ENCODE measurements around the gene ABAT.
A peak's percentile ranks its signal among the peaks of the same experiment; 100 is the strongest.
"Not testable (repeated sequence)": the region's sequence is repeated elsewhere in the genome, so short reads cannot be mapped to it uniquely, and the experiment has no call there.

Gene ABAT

DNA sequence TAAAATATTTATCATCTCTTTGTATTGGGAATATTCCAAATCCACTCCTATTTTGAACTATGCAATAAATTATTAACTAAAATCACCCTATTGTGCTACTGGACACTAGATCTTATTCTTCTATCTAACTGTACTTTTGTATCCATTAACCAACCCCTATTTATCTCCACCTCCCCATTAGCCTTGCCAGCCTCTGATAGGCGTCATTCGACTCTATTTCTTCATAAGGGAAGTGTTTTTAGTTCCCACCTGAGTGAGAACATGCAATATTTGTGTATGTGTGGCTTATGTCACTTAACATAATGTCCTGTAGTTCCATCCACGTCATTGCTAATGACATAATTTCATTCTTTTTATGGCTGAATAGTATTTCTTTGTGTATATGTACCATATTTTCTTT, 99.1 kb downstream of the ABAT start:
- no peaks in the 10 kb centered on the region for H3K36me3 ChIP-seq (ENCODE audit: insufficient read depth, low read length)
- H3K9me3 ChIP-seq (ENCODE audit: control insufficient read depth, insufficient read depth, low read length) = no peaks in the 10 kb centered on the region

DNA sequence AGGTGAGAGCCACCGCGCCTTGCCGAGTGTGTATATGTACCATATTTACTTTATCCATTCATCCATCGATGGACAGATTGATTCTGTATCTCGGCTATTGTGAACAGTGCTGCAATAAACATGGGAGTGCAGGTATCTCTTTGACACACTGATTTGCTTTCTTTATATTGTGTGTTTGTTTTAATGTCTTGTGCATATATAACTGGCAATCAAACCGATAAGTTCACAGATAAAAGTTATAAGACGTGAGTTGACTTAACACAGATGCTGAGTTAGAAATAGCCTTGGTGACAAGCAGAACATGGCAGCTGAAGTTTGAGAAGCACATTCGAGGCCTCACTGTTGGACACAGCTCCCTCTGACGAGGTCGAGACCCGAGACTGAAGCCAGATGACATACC, 99.8 kb downstream of the ABAT start:
- H3K36me3 ChIP-seq (ENCODE audit: insufficient read depth, low read length) = no peaks in the 10 kb centered on the region
- H3K9me3 ChIP-seq (ENCODE audit: control insufficient read depth, insufficient read depth, low read length) = no peaks in the 10 kb centered on the region
- no peak overlapping the region for H3K9ac ChIP-seq (ENCODE audit: low read depth, low read length)
- peaks cover 6% of the 10 kb centered on the region; the same call in 1 of the 2 replicates for H3K4me1 ChIP-seq (ENCODE audit: insufficient read depth, low read length)

More for the DNA sequence above, 99.1 kb downstream of the ABAT start:
- Histone ChIP-seq H3K4me1 (ENCODE audit: insufficient read depth, low read length) (peaks cover 6% of the 10 kb centered on the region; the same call in 1 of the 2 replicates), H3K9ac (ENCODE audit: low read depth, low read length) (no peak overlapping the region)

DNA sequence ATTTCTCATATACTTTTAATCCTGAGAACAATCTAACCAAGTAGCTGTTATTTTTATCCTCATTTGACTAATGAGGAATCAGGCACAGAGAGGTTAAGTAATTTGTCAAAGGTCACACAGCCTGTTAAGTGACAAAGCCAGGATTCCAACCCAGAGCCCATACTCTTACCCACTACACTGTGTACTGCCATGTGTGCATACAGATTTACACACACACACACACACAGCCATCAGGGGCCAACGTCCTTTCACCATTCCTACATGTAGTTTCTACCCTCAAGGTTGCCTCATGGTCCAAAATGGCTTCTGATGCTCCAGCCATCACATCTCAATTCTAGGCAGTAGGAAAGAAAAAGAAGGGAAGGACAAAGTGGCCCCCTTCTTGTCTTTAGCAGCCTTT, 100.9 kb downstream of the ABAT start:
- Histone ChIP-seq H3K9ac (ENCODE audit: low read depth, low read length) (no peak overlapping the region), H3K36me3 (ENCODE audit: insufficient read depth, low read length) (no peaks in the 10 kb centered on the region), H3K4me1 (ENCODE audit: insufficient read depth, low read length) (peaks cover 6% of the 10 kb centered on the region; the same call in 1 of the 2 replicates), H3K9me3 (ENCODE audit: control insufficient read depth, insufficient read depth, low read length) (no peaks in the 10 kb centered on the region)

DNA sequence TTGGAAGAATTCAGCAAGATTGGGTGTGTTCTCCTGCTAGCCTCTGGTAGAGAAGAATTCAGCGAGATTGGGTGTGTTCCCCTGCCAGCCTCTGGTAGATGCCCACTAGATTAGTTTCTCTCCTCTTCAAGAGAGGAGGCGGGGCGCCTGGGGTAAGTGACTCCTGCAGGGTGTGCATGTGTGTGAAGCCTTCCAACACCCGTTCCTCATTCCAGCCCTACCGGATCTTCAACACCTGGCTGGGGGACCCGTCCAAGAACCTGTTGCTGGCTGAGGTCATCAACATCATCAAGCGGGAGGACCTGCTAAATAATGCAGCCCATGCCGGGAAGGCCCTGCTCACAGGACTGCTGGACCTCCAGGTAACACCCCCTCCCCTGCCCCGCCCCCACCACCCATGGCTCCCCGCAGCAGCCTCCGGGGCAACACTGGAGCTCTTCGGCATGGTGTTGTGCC, 101.7 kb downstream of the ABAT start:
- H3K4me1 ChIP-seq (ENCODE audit: insufficient read depth, low read length) = peaks cover 6% of the 10 kb centered on the region; the same call in 1 of the 2 replicates
- H3K9ac ChIP-seq (ENCODE audit: low read depth, low read length) = no peak overlapping the region
- no peaks in the 10 kb centered on the region for H3K9me3 ChIP-seq (ENCODE audit: control insufficient read depth, insufficient read depth, low read length)
- no peaks in the 10 kb centered on the region for H3K36me3 ChIP-seq (ENCODE audit: insufficient read depth, low read length)

DNA sequence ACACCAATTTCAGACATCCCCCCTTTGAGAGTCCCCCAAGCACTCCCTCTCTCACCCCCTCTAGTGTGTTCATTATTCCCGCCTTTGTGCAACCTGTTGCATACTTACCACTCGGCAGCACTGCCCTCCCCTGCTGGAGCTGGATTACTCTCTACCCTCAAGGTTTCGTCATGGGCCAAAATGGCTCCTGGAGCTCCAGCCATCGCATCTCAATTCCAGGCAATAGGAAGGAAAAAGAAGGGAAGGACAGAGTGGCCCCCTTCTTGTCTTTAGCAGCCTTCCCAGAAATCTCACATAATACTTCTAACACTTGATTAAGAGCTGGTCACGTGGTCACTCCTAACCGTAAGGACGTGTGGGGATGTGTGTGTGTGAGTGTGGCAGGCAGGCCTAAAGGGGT, 102.8 kb downstream of the ABAT start:
- H3K9me3 ChIP-seq (ENCODE audit: control insufficient read depth, insufficient read depth, low read length) = no peaks in the 10 kb centered on the region
- no peaks in the 10 kb centered on the region for H3K36me3 ChIP-seq (ENCODE audit: insufficient read depth, low read length)
- no peak overlapping the region for H3K9ac ChIP-seq (ENCODE audit: low read depth, low read length)
- peaks cover 6% of the 10 kb centered on the region; the same call in 1 of the 2 replicates for H3K4me1 ChIP-seq (ENCODE audit: insufficient read depth, low read length)

DNA sequence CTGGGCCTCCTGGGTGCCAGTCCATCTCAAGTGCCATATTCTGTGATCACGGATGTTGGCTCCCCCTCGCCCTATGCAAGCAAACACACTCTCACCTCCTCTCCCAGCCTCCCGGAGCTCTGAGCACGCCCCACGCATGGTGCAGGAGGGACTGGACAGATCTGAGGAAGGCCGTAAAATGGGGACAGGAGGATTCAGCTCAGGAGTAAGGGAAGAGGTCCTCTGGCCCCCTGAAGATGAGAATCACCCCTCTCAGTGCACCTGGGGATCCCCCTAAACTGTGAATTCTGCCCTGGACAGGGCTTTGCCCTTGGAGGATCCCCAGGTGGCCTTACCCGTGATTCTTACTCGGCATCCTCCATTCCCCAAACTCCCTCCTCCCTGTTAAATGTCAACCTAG, 107.4 kb downstream of the ABAT start:
- Histone ChIP-seq H3K4me1 (ENCODE audit: insufficient read depth, low read length) (no peaks in the 10 kb centered on the region), H3K36me3 (ENCODE audit: insufficient read depth, low read length) (no peaks in the 10 kb centered on the region), H3K9ac (ENCODE audit: low read depth, low read length) (no peak overlapping the region), H3K9me3 (ENCODE audit: control insufficient read depth, insufficient read depth, low read length) (no peaks in the 10 kb centered on the region)

DNA sequence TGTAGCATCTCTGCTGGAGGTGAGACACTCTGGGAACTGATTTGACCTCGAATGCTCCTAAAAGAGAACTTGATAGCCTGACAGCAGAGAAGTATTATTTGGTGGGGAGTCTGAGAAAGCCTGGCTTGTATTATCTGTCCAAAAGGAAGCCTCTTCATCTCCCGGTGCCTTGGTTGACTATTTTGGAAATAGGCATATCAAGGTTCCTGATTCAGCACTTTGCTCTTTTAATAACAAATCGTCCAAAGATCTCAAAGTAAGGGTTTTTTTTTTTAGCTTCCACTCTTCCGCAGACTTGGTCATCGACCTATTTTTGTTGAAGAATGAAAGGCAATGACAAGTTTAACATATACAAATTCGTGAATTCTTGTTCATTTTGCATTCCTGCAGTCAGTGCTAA, 108.3 kb downstream of the ABAT start:
- Histone ChIP-seq H3K4me1 (ENCODE audit: insufficient read depth, low read length) (no peaks in the 10 kb centered on the region), H3K9me3 (ENCODE audit: control insufficient read depth, insufficient read depth, low read length) (no peaks in the 10 kb centered on the region), H3K9ac (ENCODE audit: low read depth, low read length) (no peak overlapping the region), H3K36me3 (ENCODE audit: insufficient read depth, low read length) (no peaks in the 10 kb centered on the region)

DNA sequence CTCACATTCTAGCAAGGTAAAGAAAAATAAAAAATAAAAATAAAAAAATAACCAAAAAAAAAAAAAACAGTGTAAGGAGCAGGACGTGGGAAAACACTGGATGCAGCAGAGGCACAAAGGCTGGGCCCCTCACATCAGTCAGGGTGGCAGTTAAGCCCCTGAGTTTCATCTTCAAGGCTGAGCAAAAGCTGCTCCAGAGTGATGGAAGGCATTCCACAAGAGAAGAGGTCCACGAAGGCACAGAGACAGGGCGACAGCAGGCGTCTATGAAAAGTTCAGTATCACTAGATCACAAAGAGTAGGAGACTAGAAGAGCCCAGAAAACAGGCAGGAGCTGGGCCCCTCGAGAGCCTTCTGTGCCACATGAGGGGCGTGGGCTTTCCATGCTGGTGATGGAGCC, 111.0 kb downstream of the ABAT start:
- H3K9me3 ChIP-seq (ENCODE audit: control insufficient read depth, insufficient read depth, low read length) = no peaks in the 10 kb centered on the region
- no peaks in the 10 kb centered on the region for H3K36me3 ChIP-seq (ENCODE audit: insufficient read depth, low read length)
- no peaks in the 10 kb centered on the region for H3K4me1 ChIP-seq (ENCODE audit: insufficient read depth, low read length)
- H3K9ac ChIP-seq (ENCODE audit: low read depth, low read length) = no peak overlapping the region

DNA sequence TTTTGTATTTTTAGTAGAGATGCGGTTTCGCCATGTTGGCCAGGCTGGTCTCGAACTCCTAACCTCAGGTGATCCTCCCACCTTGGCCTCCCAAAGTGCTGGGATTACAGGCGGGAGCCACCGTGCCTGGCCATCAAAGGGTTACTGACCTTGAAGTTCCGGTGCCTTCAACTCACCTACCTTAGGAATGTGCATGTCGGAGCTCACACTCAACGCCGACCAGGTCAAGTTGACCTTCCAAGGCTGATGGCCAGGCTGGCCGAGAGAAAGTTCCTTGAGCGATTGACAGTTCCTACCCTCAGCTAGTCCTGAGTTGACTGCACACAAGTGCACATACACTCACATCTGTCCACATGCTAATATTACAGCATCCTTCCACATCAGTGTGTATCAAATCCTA, 111.9 kb downstream of the ABAT start:
- H3K9ac ChIP-seq (ENCODE audit: low read depth, low read length); H3K9me3 ChIP-seq (ENCODE audit: control insufficient read depth, insufficient read depth, low read length); H3K36me3 ChIP-seq (ENCODE audit: insufficient read depth, low read length); H3K4me1 ChIP-seq (ENCODE audit: insufficient read depth, low read length): not testable (repeated sequence)

DNA sequence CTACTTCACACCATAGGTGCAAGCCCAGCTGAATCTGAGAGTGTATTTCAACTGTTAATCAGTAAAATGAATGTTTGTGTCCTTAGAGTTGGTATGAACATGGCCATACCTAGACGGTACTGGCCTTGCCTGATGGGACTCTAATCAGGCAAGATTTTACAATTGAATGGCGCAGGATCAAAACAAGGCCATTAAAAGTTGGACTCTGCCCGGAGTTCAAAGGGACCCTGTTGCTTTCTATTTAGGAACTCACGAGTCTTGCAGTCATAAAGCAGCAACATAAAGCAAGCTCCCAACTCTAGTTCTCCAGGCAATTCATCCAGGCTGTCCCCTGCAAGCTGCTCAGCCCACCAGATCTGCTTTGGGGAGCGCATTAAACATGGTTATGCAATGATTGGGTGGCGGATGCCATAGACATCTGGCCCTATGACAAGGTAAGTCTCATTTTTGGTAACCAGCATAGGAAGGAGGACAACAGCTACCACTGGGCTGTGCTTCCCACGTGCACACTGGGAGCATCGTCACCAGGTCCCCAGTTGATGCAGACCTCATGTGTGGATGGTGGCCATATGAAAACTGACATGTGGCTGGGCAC, 114.3 kb downstream of the ABAT start:
- Histone ChIP-seq H3K9me3 (ENCODE audit: control insufficient read depth, insufficient read depth, low read length) (no peaks in the 10 kb centered on the region), H3K9ac (ENCODE audit: low read depth, low read length) (no peak overlapping the region), H3K36me3 (ENCODE audit: insufficient read depth, low read length) (no peaks in the 10 kb centered on the region), H3K4me1 (ENCODE audit: insufficient read depth, low read length) (no peaks in the 10 kb centered on the region)

DNA sequence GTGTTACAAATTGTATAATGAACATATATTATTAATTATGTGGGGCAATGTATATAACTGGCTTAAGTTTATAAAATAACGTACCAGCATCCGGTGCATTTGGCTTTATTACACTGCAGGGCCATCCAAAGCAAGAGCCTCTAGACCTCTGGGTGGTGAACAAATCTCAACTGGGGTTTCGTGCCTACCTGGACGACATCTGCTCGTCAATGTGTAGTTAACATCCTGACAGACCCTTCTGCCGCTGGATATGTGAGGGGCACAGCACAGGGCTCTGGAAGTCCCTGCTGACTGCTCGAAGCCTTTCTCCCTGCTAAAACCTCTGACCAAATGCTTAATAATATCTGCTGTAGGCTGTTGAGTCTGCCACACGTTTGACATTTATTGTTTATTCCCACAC, 120.7 kb downstream of the ABAT start:
- peaks cover 16% of the 10 kb centered on the region for H3K4me1 ChIP-seq (ENCODE audit: insufficient read depth, low read length)
- no peak overlapping the region for H3K9ac ChIP-seq (ENCODE audit: low read depth, low read length)
- no peaks in the 10 kb centered on the region for H3K9me3 ChIP-seq (ENCODE audit: control insufficient read depth, insufficient read depth, low read length)
- H3K36me3 ChIP-seq (ENCODE audit: insufficient read depth, low read length) = no peaks in the 10 kb centered on the region; the same call in 1 of the 2 replicates

DNA sequence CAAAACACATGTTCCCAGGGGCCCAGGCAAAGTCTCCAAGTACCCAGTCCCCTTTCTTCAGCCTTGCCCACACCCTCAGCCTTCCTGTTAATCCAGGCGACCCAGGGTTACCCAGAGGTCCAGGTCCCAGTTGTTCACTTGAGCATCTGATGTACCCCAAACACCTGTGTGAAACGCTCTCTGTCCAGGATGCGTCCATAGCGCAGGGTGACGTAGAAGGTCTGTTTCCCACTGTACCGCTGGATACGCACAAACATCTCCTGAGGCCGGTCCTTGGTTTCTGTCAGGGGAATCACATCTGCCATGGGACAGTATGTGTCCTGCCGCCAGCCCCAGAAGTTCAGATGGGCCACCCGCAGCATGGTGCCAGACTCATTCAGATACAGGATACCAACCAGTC, 121.4 kb downstream of the ABAT start:
- Histone ChIP-seq H3K9ac (ENCODE audit: low read depth, low read length) (no peak overlapping the region), H3K36me3 (ENCODE audit: insufficient read depth, low read length) (no peaks in the 10 kb centered on the region; the same call in 1 of the 2 replicates), H3K4me1 (ENCODE audit: insufficient read depth, low read length) (peaks cover 16% of the 10 kb centered on the region), H3K9me3 (ENCODE audit: control insufficient read depth, insufficient read depth, low read length) (no peaks in the 10 kb centered on the region)

DNA sequence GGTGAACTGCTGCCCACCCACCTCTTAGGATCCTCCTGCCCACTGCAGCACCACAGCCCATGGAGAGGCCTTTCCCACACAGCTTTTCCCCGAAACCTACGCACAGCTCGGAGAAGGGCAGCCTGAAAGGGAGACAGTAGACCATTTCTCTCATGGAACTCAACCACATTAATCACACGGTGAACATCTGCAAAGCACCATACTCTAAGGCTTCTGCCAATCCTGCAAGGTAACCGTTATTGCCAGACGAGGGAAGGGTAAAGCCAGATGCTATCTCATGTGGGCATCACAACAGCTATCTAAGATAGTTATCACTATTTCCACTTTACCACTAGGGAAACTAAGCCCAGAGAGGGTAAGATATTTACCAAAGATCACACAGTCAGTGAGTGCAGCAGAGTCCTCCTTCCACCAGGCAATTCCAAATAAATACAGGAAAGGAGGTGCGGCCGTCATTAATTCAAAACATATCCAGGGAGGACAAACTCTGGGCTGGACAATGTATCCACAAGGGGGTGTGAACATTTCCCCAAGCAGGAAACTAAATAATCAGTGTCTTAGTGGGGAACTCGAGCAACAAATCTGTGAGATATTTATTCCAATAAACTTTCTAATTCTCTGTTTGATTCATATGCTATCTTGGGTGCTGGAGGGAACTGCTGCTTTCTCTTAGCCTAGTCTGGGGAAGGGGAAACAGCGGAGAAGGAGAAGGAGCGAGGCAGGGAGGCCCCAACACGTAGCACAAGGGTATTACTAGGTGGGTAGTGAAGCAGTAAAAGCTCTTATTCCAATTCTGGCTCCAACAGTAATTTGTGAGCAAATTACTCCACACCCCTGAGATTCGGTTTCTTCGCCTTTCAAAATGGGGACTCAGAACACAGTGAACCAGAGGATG, 122.3 kb downstream of the ABAT start:
- H3K9ac ChIP-seq (ENCODE audit: low read depth, low read length) = peak overlapping the region; percentile 91
- peaks cover 16% of the 10 kb centered on the region for H3K4me1 ChIP-seq (ENCODE audit: insufficient read depth, low read length)
- no peaks in the 10 kb centered on the region; the same call in 1 of the 2 replicates for H3K36me3 ChIP-seq (ENCODE audit: insufficient read depth, low read length)

DNA sequence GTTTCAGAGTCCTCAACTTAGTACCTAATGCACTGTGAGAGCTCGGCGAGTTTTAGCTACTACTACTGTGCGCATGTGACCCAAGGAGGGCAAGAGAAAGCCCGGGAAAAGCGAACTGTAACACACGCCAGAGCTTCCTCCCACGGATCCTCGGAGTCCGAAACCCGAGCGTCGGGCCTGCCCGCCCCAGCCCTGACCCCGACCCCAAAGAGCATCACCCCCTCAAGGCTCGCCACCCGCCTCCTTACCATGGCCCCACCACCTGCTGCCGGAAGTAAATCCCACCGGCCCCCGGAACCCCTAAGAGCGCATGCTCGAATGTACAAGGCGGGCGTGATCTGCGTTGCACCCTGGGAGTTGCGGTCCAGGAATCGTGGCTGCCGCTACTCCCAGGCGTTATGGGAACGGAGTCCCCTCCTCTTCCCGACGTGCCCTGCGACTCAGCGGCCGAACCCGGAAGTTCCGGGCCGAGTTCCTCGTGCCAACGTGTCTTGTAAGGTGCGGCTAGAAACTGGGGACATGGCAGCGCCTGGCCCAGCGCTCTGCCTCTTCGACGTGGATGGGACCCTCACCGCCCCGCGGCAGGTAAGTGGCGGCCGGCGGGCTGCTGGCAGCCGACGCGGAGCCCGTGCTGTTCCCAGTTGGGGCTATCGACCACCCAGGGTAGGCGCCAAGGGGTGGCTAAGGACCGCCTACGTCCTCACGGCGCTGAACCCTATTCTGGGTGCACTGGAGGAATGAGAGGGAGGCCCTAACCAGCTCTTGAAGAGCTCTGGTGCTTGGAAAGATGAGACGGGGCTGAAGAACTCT, 123.2 kb downstream of the ABAT start, which contains the start of the genes PMM2 and TMEM186:
Gene PMM2 (plus strand): TSS at position 476 of the 810 bp plus-strand sequence. CDS start 44 bp downstream, at position 520.
Gene TMEM186 (minus strand): TSS at position 276 of the 810 bp plus-strand sequence. CDS start 25 bp downstream, at position 251.
- Histone ChIP-seq H3K4me1 (ENCODE audit: insufficient read depth, low read length) (peaks cover 16% of the 10 kb centered on the region), H3K36me3 (ENCODE audit: insufficient read depth, low read length) (peaks cover 3% of the 10 kb centered on the region; the same call in 1 of the 2 replicates), H3K9ac (ENCODE audit: low read depth, low read length) (peak within 1 kb of the TSS; percentile 91), H3K9me3 (ENCODE audit: control insufficient read depth, insufficient read depth, low read length) (no peaks in the 10 kb centered on the region)

More for the DNA sequence above, 122.3 kb downstream of the ABAT start:
- no peaks in the 10 kb centered on the region for H3K9me3 ChIP-seq (ENCODE audit: control insufficient read depth, insufficient read depth, low read length)

Measured in ES-I3 (cell line).